ENCODE measurements around the gene MTG2. TPM values are rescaled to one million over a fixed set of nuclear protein-coding genes. Genes with fewer than 3 reads are reported as not detected.

Gene MTG2
- total and polyA plus RNA-seq, 7 donors, result 25.0 to 56.5 (median 40.4) TPM

DNA sequence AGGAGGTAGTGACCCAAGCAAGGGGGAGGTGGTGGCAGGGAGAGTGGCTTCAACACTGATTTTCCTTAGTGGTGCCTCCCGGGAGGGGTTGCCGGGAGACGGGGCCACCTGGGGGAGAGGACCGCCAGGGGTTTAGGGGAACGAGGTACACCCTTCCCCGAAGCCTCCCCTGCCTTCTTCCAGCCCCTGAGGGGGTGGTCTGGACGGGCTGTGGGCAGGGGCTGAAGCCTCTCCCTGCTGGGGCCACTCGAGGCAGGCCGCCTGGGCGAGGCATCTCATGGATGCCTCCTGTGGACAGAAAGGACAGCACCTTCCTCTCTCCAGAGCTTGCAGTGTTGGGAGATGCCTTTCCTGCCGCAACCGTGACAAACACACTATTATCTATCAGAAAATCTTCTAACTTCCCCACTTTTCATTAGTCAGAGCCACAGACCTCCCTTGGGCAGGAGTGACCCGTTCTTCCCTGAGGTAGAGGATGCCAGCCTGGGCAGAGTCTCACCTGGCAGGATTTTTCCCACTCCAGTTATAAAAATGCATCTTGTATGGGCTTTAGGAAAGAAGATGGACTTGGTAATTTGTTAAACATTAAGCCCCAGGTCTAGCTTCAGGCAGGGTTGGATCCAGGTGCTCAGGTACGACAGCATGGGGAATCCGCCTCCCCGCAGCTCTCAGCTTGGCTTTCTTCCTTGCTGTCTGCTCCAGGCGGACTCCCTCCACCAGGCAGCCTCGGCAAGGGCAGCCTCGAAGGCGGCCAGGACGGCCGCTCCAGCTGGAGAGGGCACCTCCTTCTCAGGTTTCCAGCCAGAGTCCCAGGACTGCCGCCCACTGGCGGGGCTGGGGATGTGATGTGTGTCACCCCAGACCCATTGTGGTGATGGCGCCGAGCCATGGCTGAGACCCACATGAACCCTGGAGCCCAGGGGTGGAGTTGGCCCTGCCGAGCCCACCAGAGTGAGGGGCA, 26.2 kb downstream of the MTG2 start:
- Histone ChIP-seq H3K27me3 (ENCODE audit: insufficient read depth in 3 of 3, low read length in 2 of 3) (peaks cover 0 to 25% (median 9%) of the 10 kb centered on the region in 3 donors), H3K36me3 (ENCODE audit: insufficient read depth in 1 of 2, low read depth in 1 of 2) (no peaks in the 10 kb centered on the region), H3K4me1 (peaks cover 12% of the 10 kb centered on the region), H3K27ac (no peak overlapping the region), H3K4me3 (no peak overlapping the region), H3K9me3 (no peaks in the 10 kb centered on the region)
- intact Hi-C loops (cut with DNase I), result no loop called here
- TF ChIP-seq, protein P1, sequence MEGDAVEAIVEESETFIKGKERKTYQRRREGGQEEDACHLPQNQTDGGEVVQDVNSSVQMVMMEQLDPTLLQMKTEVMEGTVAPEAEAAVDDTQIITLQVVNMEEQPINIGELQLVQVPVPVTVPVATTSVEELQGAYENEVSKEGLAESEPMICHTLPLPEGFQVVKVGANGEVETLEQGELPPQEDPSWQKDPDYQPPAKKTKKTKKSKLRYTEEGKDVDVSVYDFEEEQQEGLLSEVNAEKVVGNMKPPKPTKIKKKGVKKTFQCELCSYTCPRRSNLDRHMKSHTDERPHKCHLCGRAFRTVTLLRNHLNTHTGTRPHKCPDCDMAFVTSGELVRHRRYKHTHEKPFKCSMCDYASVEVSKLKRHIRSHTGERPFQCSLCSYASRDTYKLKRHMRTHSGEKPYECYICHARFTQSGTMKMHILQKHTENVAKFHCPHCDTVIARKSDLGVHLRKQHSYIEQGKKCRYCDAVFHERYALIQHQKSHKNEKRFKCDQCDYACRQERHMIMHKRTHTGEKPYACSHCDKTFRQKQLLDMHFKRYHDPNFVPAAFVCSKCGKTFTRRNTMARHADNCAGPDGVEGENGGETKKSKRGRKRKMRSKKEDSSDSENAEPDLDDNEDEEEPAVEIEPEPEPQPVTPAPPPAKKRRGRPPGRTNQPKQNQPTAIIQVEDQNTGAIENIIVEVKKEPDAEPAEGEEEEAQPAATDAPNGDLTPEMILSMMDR (IDR thresholded peaks at IDR 0.05), result peak; percentile 41
- peak; percentile 51 to 82 for DNase-seq
- ATAC-seq, result peak; percentile 80 to 91 (median 88)
- 29 to 38% (median 31%) methylated on average over 27 of the region's 27 CpGs for WGBS, 3 donors

DNA sequence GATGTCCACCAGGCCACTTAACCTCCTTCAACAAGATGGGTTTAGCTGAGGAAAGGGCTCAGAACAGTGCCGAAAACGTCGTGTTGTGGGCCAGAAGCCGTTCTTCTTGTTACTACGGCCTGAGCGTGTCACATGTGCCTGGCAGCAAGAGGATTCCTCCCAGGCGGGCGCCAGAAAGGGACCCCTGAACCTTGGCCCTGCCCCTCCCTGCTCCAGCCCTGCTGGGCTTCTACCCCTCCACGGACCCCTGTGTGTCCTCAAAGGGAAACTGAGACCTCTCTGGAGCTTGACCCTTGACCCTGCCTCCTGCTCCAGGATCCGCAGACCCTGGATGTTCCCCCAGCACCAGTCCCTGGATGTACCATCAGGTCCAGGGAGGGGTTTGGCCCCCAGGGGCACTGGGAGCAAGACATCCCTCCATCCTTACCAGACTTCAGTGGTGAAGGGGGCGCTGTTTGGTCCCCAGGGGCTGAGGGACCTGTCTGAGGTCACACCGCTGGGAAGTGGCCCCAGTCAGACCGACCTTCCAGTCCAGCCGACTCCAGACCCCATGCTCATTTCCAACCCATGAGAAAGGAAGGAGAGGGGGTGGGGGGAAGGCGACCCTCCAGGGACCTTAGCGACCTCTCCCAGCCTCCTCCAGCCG, 27.1 kb downstream of the MTG2 start:
- intact Hi-C loops (cut with DNase I), result no loop called here
- H3K4me1 ChIP-seq, result peaks cover 12% of the 10 kb centered on the region
- H3K36me3 ChIP-seq (ENCODE audit: insufficient read depth in 1 of 2, low read depth in 1 of 2), result no peaks in the 10 kb centered on the region
- H3K27ac ChIP-seq, result no peak overlapping the region
- peak in 2 of 4 donors; percentile 5 to 25 for ATAC-seq
- TF ChIP-seq, protein P1 (IDR thresholded peaks at IDR 0.05), result no peak
- 35 to 46% (median 38%) methylated on average over 17 of the region's 17 CpGs for WGBS, 3 donors
- peaks cover 0 to 34% (median 9%) of the 10 kb centered on the region in 3 donors for H3K27me3 ChIP-seq (ENCODE audit: insufficient read depth in 3 of 3, low read length in 2 of 3)
- no peaks in the 10 kb centered on the region for H3K9me3 ChIP-seq
- no peak for DNase-seq
- no peak overlapping the region for H3K4me3 ChIP-seq

DNA sequence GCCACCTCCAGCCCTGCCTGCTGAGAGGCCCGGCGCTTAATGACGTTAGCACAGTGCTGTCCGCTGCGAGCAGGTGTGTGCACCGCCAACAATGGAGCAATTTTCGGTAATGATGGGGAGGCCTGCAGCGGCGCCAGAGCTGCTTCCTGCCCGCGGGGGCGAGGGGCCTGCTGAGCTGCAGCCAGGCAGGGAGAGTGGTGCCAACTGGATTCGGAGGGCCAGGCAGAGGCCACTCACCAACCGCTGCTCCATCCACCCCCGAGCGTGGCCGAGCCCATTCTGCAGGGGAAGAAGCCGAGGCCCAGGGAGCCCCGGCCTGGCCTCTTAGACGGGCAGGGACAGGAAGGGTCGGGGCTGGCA, 27.6 kb downstream of the MTG2 start:
- ATAC-seq (peak in 1 of 4 donors; percentile 2), DNase-seq (no peak)
- Histone ChIP-seq H3K4me3 (no peak overlapping the region), H3K27me3 (ENCODE audit: insufficient read depth in 3 of 3, low read length in 2 of 3) (peaks cover 0 to 39% (median 9%) of the 10 kb centered on the region in 3 donors), H3K36me3 (ENCODE audit: insufficient read depth in 1 of 2, low read depth in 1 of 2) (no peaks in the 10 kb centered on the region), H3K4me1 (peaks cover 12% of the 10 kb centered on the region), H3K27ac (no peak overlapping the region), H3K9me3 (no peaks in the 10 kb centered on the region)
- WGBS, 3 donors, result 38 to 47% (median 39%) methylated on average over 19 to 21 of the region's 21 CpGs
- intact Hi-C loops (cut with DNase I), result no loop called here
- TF ChIP-seq, protein P1 (IDR thresholded peaks at IDR 0.05), result no peak

DNA sequence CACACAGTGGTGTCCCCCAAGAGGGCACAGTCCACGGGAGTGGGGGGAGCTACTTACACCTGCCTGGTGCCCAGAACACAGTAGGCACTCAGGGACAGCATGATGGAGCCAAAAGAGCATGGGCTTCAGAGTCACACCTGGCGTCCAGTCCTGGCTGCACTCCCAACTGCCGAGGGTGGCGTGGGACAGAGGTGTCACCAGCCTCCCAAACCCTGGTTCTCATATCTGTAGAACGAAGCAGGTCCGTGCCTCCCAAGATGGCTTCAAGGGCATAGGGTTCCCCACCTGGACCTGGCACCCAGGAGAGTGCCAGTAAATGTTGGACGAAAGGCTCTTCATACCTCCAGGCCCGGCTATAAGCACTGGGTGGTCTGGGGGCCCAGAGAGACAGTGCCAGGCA, 28.4 kb downstream of the MTG2 start:
- peaks cover 12% of the 10 kb centered on the region for H3K4me1 ChIP-seq
- no peak overlapping the region for H3K4me3 ChIP-seq
- peaks cover 0 to 47% (median 9%) of the 10 kb centered on the region in 3 donors for H3K27me3 ChIP-seq (ENCODE audit: insufficient read depth in 3 of 3, low read length in 2 of 3)
- H3K36me3 ChIP-seq (ENCODE audit: insufficient read depth in 1 of 2, low read depth in 1 of 2), result no peaks in the 10 kb centered on the region
- 72 to 84% (median 79%) methylated on average over 7 to 8 of the region's 8 CpGs for WGBS, 3 donors
- TF ChIP-seq, protein P1 (IDR thresholded peaks at IDR 0.05), result no peak
- intact Hi-C loops (cut with DNase I), result no loop called here
- H3K9me3 ChIP-seq, result no peaks in the 10 kb centered on the region
- DNase-seq (no peak), ATAC-seq (peak in 1 of 4 donors; percentile 6)
- H3K27ac ChIP-seq, result no peak overlapping the region

Data from psoas muscle (tissue), 8 donors.